Uterus (tissue), 2 donors: ENCODE results near the gene HRH3.

Experiments
- POLR2A ChIP-seq, 2 donors: fragments of 450-650 bp; IDR thresholded peaks; one replicate each; pipeline ENCODE4 v1.6.1; 2016; ENCODE audit warnings: antibody characterized with exemption in 2 of 2, mild to moderate bottlenecking in 1 of 2, moderate library complexity in 1 of 2
- TF ChIP-seq, protein P1 (sequence below), 4 experiments: fragments of 200-600 bp in 2 of 4; fragments of 450-650 bp in 2 of 4; sonication (generic) in 2 of 4; IDR thresholded peaks; one replicate each; pipeline ENCODE4 v1.5.1; 2016 to 2019; ENCODE audit warnings: antibody characterized with exemption in 4 of 4, mild to moderate bottlenecking in 2 of 4, moderate library complexity in 1 of 4

DNA sequence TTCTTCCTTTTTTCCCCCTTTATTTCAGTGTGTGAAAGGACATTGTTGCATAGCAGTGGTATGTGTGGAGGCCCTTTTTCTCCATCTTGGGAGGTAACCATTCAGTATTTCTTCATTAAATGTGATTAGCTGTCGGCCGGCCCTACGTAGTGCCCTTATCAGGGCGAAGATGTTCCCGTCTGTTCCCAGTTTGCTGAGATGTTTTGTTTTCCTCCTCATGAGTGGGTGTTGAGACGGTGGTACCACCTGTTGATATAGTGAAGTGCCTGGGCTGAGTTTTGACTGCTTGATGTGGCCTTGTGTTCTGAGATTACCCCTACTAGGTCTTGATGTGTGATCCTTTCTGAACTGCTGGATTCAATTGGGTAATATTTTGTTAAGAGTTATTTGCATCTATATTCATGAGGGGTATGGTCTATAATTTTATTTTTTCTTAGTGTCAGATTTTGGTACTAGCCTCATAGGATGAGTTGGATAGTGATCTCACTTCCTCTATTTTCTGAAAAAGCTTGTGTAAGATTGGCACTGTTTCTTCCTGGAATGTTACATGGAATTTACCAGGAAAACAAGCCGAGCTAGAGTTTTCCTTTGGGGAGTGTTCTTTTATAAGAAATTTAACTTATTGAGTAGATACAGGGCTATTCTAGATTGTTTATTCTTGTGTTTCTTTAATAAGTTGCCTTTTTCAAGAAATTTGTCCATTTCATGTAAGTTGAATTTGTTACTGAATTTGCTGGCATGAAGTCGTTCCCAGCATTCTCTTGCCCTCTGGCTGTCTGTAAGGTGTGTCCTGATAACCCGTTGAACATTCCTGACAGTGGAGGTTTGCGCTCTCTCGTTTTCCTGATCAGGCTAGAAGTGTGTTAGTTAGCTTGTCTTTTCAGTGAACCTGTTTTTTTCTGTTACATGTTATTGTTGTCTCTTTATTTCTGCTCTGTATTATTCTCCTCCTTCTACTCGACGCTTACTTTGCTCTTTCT lies 32.9 kb downstream of the HRH3 start:
- TF ChIP-seq, protein P1, sequence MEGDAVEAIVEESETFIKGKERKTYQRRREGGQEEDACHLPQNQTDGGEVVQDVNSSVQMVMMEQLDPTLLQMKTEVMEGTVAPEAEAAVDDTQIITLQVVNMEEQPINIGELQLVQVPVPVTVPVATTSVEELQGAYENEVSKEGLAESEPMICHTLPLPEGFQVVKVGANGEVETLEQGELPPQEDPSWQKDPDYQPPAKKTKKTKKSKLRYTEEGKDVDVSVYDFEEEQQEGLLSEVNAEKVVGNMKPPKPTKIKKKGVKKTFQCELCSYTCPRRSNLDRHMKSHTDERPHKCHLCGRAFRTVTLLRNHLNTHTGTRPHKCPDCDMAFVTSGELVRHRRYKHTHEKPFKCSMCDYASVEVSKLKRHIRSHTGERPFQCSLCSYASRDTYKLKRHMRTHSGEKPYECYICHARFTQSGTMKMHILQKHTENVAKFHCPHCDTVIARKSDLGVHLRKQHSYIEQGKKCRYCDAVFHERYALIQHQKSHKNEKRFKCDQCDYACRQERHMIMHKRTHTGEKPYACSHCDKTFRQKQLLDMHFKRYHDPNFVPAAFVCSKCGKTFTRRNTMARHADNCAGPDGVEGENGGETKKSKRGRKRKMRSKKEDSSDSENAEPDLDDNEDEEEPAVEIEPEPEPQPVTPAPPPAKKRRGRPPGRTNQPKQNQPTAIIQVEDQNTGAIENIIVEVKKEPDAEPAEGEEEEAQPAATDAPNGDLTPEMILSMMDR (IDR thresholded peaks at IDR 0.05): no peak
- TF ChIP-seq POLR2A (IDR thresholded peaks at IDR 0.05): no peak
